CD4-positive, alpha-beta T cell treated with Interleukin-15 for 4 hours (primary cell): ENCODE results near the gene ABCG1.

ENCODE experiments used
- DNase-seq: peaks from one replicate; pipeline ENCODE4 v3.0.0-alpha.2; 2020; ENCODE audit warnings: low spot score

The ABCG1 gene

DNA sequence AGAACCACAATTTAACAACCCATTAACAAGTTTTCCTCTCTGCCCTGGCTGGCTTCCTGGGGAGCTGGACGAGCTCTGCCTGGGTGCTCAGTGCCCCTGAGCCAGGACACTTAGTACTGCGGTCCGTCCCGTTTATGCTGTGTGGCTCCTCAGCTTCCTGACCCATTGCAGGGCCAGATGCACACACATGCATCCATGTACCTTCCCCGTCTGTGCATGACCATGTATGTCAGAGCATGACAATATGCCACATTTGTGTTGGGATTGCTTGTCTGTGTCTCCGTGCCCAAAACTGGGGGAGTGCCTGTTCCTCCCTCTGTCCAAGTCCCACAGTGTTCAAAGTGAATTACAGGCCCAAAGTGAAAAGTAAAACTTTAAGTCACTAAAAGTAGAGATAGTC, 106.0 kb downstream of the ABCG1 start:
- DNase-seq, result no peak

DNA sequence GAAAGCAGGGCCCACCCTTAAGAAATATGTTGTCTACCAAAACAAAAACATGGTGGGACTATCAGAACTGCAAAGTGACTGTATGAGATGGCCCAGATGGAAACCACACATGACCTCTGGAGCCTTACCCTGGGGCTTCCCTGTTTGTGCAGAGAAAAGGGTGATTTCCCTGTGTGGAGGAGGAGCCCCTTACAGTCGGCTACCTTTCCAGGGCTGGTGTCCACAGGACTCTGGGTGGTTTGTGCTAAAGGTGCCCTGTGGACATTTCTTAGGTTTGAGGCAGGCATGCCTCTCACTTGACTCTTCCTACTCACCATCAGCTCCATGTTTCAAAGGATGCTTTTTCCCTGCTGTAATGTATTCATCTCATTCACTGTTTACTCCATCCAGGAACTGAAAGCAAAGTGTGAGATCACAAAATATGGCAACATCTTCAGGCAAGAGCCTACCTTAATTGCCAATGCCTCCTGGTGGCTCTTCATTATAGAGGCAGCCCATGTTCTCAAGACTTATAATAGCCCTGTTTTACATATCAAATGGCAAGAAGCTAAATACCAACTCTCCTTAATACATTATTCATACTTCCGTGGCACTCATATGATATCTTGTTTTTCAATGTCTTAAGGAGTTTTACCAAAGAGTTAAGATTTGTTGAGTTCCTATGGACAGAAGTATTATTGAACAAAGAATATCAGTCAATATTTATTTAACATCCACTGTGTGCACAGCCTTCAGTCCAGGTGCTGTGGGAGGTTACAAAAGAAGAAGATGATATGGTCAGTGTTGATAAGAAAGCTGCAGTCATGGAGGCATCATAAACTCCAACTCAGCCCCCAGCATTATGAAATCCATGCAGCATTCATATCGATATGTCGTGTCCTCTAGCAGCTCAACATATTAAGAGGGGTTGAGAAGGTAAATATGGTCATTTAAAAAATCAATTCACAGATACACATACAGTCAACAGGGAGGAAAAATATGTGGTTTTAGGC, 111.7 kb downstream of the ABCG1 start:
- DNase-seq, result no peak

DNA sequence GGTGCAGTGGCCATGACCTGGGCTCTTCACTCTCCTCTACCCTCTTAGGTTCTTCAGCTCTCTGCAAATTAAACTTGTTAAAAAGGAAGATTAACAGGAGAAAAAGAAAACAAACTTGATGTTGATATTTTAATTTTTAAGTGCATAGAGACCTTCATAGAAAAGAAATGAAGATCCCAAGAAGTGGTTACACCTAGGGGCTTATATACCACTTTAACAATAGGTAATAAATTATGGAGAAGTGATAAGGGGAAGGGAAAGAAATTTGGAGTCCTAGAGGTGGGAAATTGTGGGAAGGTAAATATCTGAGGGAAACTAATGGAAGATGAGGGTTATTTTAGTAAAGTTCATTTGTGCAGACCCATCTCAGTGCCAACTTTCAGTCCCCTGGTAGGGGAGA, 112.7 kb downstream of the ABCG1 start:
- no peak for DNase-seq

DNA sequence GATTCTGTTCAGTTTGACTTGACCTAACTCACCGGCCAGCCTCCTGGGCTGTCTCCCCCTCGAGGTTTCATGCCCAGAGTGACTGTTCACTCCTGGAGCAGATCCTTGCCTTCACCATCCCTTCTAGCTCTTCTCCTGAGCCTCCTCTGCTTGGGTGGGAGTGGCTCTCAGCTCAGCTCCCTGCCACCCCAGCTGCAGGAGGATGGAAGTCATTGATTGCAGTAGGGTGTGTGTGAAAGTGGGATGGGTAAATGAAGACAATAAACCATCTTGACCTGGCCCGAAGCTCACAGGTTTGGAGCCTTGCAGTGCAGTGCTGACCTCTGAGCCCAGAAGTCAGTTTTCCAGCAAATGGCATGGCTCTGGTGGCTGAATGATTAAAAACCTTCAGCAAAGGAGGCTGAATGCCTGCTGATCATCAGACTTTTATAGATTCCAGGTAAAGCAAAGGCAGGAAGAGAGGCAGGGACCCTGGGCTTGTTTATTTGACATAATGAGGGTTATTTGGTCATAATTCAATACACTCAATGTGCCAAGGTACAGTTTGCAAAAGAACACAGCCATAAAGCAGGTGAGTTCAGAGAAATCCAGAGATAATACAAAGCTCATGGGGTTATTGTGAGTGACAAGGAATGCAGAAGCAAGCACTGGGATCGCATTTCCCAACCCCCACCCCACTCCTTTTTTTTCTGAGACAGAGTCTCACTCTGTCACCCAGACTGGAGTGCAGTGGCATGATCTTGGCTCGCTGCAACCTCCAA, 113.8 kb downstream of the ABCG1 start:
- DNase-seq, result no peak

DNA sequence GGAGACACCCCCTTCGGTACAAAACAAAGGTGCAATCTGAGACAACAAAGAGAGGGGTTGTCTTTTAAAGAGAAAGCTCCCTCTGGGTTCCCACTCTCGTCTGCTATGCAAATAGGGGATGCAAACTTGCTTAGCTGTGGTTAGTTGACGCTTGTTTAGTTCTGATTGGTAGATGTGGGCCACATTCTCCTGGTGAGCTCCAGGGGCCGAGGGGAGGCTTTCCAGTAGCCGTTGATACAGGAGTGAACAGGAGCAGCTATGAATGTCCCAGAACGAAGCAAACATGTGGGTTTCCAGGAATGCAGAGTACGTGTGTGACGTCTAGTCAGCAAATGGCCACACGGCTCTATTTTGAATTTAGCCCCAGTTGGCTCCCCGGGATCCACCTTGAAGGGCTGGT, 117.1 kb downstream of the ABCG1 start:
- no peak for DNase-seq

DNA sequence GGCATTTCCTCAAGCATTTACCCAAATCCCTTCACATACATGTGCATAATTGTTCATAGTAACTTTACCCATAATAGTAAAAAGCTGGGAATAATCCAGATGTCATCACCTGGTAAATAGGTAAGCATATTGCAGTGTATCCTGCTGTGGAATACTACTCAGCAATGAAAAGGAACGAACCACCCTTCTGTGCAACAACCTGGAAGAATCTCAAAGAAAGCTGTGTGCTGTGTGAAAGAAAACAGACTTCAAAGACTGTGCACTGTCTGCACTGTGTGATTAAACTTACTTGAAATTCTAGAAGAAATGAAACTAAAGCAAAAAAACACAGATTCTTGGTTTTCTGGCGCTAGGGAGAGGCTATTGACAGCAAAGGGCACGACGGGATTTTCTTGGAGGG, 118.3 kb downstream of the ABCG1 start:
- DNase-seq, result no peak

DNA sequence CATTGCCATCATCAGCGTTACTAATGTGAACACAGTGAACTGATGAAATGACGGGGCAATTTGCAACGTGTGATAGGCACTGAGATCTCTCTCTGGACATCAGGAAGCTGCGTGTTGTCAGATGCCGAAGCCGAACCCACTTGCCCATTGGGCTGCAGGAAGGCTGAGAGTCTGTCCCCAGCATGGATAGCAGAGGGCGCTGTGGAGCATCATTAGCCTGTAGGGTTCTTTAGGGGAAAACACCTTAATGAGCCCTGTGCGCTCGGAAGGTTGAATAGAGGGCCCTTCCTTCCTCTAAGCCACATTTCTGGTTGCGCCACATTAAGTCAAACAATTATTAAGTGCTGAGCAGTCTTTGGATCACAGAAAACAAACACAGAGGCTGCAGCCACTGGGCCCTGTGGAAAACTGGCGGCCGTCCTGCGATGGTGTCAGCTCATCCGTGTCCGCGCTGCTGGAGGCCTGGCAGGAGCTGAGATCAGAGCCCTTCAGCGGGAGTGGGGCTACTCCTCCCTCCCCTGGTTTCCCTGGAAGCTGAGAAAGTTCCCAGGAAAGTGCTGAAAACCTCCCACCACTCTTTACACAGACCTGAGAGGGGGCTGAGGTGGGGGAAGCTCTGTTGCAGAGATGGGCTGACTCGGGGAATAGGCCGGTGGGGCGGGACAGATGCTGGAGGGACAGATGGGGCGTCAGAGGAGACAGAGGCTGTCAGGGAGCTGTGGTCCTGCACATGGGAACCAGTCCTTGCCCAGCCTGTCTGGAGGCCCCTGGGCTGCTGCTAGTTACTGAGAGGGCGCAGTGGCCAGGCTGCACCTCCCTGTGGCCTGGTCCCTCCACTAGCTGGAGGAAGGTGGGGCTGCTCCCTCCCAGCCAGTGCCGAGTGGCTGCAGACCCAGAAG, 119.1 kb downstream of the ABCG1 start:
- peak; percentile 83 for DNase-seq

DNA sequence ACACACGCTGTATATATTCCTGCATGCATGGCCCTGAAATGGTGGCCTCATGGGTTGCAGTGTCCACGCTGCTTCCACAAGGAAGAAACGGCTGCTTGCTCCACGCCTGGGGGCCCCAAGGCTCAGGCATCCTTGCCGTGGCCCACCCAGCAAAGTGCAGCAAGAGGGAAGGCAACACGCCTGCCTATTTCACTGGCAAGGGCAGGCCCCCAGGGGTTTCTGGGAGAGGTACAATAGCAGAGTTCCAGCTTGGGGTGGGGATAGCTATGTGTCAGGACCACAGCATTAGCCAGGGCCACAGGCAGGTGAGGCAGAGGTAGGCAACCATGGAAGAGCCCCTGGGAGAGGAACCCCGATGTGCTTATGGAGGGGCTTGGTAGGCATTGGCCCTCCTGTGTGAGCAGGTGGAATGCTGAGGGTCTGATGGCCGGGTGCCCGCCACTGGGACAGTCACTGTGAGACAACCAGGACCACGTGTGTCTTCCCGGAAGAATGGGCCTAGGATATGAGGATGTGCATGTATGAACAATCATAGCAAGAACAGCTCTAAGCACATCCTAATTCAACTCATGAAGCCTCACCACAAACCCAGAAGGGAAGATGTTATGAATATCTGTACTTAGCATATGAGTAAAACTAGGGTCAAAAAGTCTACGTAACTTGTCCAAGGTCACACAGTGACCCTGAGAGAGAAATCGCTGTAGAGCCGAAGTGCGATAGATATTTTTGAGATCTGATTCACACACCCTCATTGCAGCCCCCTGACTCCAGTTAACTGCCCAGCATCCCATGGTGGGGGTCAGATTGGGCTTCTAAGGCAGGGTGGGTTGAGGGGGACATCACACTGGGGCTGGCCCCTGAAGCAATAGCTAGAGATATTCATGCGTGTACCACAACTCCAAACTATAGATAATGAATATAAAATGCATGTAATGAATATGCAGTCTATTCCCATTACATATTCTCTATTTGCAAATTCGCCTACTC, 120.1 kb downstream of the ABCG1 start:
- DNase-seq, result no peak

DNA sequence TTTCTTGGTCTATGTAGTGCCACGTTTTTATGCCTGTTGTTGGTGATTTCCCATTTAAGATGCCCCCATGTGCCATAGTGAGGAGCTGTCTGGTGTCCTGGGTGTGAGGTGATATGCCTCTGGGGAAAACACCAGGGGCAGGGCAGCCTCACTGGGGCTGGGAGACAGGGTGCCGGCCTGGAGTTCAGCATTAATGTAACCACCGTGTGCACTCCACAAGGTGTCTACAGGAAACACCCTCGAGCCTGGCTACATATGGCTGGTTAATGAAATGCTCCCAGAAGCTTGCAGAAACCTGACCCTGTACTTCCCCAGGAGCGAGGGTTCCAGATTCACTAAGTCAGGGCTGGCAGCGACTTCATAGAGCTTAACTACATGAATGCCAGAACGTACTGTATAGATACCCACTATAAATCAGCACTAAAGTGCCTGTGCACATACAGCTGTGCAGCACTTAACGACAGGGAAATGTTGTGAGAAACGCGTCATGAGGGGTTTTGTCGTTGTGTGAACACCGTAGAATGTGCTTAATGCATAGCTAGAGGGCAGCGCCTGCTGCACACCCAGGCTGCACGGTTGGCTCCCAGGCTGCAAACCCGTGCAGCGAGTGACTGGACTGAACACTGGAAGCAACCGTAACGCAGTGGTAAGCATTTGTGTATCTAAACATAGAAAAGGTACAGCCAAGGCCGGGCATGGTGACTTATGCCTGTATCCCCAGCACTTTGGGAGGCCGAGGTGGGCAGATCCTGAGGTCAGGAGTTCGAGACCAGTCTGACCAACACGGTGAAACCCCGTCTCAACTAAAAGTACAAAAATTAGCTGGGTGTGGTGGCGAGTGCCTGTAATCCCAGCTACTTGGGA, 121.5 kb downstream of the ABCG1 start:
- no peak for DNase-seq

DNA sequence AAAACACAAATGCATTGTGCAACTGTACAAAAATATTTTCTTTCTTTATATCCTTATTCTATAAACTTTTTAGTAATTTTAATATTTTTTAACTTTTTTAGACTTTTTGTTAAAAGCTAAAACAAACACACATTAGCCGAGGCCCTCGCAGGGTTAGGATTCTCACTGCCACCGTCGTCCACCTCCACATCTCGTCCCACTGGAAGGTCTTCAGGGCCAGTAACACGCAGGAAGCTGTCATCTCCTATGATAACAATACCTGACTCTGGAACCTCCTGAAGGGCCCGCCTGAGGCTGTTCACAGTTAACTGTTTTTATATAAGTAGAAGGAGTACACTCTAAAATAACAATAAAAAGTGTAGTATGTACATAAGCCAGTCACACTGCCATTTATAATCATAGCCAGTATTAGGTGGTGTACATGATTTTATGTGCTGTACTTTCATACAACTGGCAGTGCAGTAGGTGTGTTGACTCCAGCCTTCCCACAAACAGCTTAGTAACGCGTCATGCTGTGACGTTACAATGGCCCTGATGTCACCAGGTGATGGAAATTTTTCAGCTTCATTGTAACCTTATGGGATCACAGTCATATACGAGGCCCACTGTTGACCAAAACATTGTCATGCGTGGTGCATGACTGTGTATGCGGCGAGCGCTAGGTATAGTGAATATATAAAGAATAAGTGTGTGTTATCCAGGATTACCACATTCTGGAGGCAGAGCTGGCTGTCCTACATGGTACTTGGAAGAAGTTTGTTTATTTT, 123.0 kb downstream of the ABCG1 start:
- DNase-seq, result no peak

DNA sequence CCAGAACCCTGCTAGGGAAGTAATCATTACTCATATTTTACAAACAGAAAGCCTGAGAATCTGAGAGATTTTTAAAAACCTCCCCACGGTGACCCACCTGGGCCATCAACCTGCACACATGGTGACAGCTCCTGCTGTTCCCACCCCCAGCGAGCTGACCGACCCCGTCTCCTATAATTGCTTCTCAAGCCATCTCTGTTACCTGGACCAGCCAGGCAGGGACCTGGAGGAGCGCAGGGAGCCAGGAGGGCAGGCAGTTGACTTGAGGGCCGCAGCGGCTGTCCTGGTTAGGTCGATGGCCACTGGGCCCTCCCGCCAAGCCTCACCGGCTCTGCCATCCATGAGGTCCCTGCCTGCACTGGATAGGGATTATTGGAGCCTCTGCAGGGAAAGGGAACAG, 124.2 kb downstream of the ABCG1 start:
- no peak for DNase-seq

DNA sequence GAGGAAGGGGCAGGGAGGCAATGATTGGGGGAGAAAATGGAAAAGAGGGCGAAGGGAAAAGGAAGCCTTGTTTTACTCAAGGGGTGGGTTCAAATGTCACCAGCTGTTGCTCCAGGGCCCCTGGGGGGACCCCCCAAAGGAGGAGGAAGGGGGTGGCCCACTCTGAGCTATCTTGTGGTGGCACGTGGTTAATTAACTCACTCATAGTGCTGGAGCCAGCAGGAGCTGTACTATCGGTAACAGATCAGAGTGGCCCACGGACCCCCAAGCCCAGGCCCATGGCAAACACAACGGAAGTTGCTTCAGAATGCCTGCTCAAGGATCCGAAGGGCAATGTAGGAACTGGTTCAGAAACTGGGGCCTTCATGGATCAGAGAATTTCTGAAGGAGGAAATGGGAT, 124.6 kb downstream of the ABCG1 start:
- no peak for DNase-seq

DNA sequence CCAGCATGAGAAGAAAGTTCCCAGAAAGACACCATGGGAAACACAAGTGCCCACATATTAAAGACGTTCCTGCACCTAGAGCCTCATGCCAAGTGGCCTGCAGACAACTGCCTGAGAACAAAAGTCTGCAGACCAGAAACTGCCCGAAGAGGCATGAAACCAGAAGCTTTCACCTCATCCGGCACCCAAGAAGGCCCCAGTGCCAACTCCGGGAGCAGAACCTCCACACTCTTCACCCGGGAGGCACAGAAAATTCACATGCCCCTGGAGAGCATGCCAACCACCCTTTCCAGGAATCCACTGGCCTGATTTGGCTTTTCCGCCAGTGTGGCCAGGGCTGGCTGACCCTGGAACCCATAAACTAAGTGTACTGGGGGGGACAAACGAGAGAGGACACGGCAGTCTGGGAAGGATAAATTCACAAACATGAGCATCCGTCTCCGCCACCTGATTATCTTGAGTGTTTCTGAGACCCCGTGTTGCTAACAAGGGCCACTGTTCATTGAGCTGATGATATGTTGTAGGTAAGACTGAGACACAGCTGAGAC, 125.1 kb downstream of the ABCG1 start:
- DNase-seq, result no peak

DNA sequence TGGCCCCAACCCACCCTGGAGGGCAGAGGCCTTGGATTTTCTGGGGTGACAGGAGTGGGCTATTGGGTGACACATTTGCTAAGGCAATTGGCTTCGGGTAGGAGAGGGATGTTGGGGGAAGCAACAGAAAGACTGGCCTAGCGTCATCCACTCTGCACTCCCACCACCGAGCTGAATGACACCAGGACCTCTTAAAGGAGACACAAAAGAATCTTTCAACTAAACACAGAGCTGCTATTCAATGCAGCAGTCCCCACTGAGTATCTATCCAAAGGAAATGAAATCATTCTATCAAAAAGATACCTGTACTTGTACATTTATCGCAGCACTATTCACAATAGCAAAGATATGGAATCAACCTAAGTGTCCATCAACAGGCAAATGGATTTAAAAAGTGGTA, 125.7 kb downstream of the ABCG1 start:
- DNase-seq, result no peak

DNA sequence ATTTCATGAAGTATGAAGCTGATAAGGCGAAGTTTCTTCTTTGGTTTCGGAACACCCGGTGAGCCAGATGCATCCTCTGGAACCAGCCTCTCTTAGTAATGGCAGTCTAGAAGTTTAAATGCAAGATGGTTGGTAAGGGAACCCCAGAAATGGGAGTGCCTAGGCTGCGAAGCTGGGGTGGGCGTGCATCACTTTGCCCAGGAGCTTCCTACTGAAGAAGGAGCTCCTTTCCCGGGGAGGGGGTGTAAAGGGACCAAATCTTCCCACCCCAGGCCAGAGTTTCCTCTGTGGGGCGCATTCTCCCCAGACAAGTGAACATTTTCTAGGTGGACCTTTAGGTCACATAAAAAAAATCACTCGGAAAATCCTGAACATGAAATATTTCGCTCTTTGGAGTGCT, 127.5 kb downstream of the ABCG1 start:
- no peak for DNase-seq
